Measurements from ENCODE around the gene MED16. TPM values are rescaled to one million over a fixed set of nuclear protein-coding genes. Genes with fewer than 3 reads are reported as not detected.
"Not testable (repeated sequence)": the region's sequence is repeated elsewhere in the genome, so short reads cannot be mapped to it uniquely, and the experiment has no call there.

Gene MED16
- total RNA-seq, 2 donors from 2014 or later, result 25.4 to 27.4 TPM

GRCh38 chr19:849195-849594 lies 43.8 kb downstream of the MED16 start:
- ATAC-seq, DNase-seq: not testable (repeated sequence)
- intact Hi-C loops (cut with DNase I), result loop anchor here in 1 of 2 donors (10.0 kb wide), 1 partner anchor 84 kb away; no protein-coding TSS in a partner anchor

- DNase-seq (peak; percentile 53), ATAC-seq (peak in 1 of 2 donors; percentile 47)
- intact Hi-C loops (cut with DNase I), result loop anchor here in 1 of 2 donors (10.0 kb wide), 1 partner anchor 84 kb away; no protein-coding TSS in a partner anchor
These were observed 44.5 kb downstream of the MED16 start for GRCh38 chr19:848386-848921.

GRCh38 chr19:845707-846521 lies 47.1 kb downstream of the MED16 start:
- intact Hi-C loops (cut with DNase I), result loop anchor here in 1 of 2 donors (10.0 kb wide), 1 partner anchor 81 kb away; no protein-coding TSS in a partner anchor
- ATAC-seq (no peak), DNase-seq (peak; percentile 20)

GRCh38 chr19:844546-844971 lies 48.4 kb downstream of the MED16 start:
- DNase-seq (no peak), ATAC-seq (no peak)
- intact Hi-C loops (cut with DNase I), result loop anchor here in 1 of 2 donors (10.0 kb wide), 1 partner anchor 80 kb away; no protein-coding TSS in a partner anchor

- ATAC-seq (no peak), DNase-seq (no peak)
- intact Hi-C loops (cut with DNase I), result loop anchor here in 1 of 2 donors (10.0 kb wide), 1 partner anchor 79 kb away; no protein-coding TSS in a partner anchor
These were observed 49.0 kb downstream of the MED16 start for GRCh38 chr19:843836-844545.

- no peak for DNase-seq
- ATAC-seq, result peak; percentile 20 to 41
- intact Hi-C loops (cut with DNase I), result loop anchor here in 1 of 2 donors (10.0 kb wide), 1 partner anchor 79 kb away; no protein-coding TSS in a partner anchor
These were observed 49.7 kb downstream of the MED16 start for GRCh38 chr19:843180-843835.

GRCh38 chr19:842802-843179 lies 50.2 kb downstream of the MED16 start:
- ATAC-seq, DNase-seq: not testable (repeated sequence)
- intact Hi-C loops (cut with DNase I), result loop anchor here in 1 of 2 donors (10.0 kb wide), 1 partner anchor 78 kb away; no protein-coding TSS in a partner anchor

GRCh38 chr19:840519-841206 lies 52.3 kb downstream of the MED16 start, which contains the start of gene PRTN3:
Gene PRTN3 (plus strand): TSS chr19:840999. CDS start chr19:841009, 10 bp downstream.
- ATAC-seq, result peak in 1 of 2 donors; percentile 6
- intact Hi-C loops (cut with DNase I), result loop anchor here in 1 of 2 donors (10.0 kb wide), 1 partner anchor 76 kb away; no protein-coding TSS in a partner anchor
- no peak for DNase-seq

GRCh38 chr19:835210-835810 lies 57.7 kb downstream of the MED16 start:
- DNase-seq (no peak), ATAC-seq (peak in 1 of 2 donors; percentile 60)
- intact Hi-C loops (cut with DNase I), result no loop called here

- ATAC-seq (no peak), DNase-seq (no peak)
- intact Hi-C loops (cut with DNase I), result no loop called here
These were observed 58.8 kb downstream of the MED16 start for GRCh38 chr19:834216-834615.

GRCh38 chr19:831407-832369 lies 61.3 kb downstream of the MED16 start:
- ATAC-seq (no peak), DNase-seq (no peak)
- intact Hi-C loops (cut with DNase I), result no loop called here

GRCh38 chr19:829129-829758 lies 63.7 kb downstream of the MED16 start:
- no peak for DNase-seq
- intact Hi-C loops (cut with DNase I), result no loop called here
- no peak for ATAC-seq

- DNase-seq, result no peak
- intact Hi-C loops (cut with DNase I), result no loop called here
- ATAC-seq, result peak in 1 of 2 donors; percentile 17
These were observed 65.2 kb downstream of the MED16 start, which contains the start of gene AZU1 for GRCh38 chr19:827710-828321. Gene AZU1 (plus strand): TSS chr19:827837. CDS start chr19:827847, 10 bp downstream.

GRCh38 chr19:827314-827709 lies 65.7 kb downstream of the MED16 start:
- intact Hi-C loops (cut with DNase I), result no loop called here
- DNase-seq, result no peak
- no peak for ATAC-seq

- intact Hi-C loops (cut with DNase I), result no loop called here
- ATAC-seq, result no peak
- no peak for DNase-seq
These were observed 66.9 kb downstream of the MED16 start for GRCh38 chr19:825897-826644.
